ENCODE measurements around the gene ZFHX3.
A peak's percentile ranks its signal among the peaks of the same experiment; 100 is the strongest.

ZFHX3 gene

GRCh38 chr16:72938795-72939164 is 109.1 kb downstream of the ZFHX3 start:
- Histone ChIP-seq H3K4me1 (peaks cover 0 to 33% (median 17%) of the 10 kb centered on the region in 10 experiments; a peak in 12 of 20 replicates), H3K27ac (peak overlapping the region in 5 of 11 experiments; percentile 34 to 53 (median 48); a peak in 9 of 22 replicates), H3K4me3 (no peak overlapping the region), H3K9ac (no peak overlapping the region; a peak in 1 of 22 replicates), H4K20me1 (peaks cover 0 to 100% (median 0%) of the 10 kb centered on the region in 11 experiments; a peak in 6 of 22 replicates), H3K9me3 (replicated peaks in 1 of 11) (no peaks in the 10 kb centered on the region), H3K27me3 (no peaks in the 10 kb centered on the region), H3K36me3 (peaks cover 0 to 54% (median 0%) of the 10 kb centered on the region in 11 experiments; a peak in 4 of 22 replicates), H3K4me2 (peak overlapping the region in 5 of 11 experiments; percentile 40 to 75 (median 51); a peak in 10 of 22 replicates)
- TF ChIP-seq Cebpa-rat (IDR thresholded peaks at IDR 0.05), result no peak

- H3K9ac ChIP-seq, result no peak overlapping the region; a peak in 1 of 22 replicates
- H4K20me1 ChIP-seq, result peaks cover 0 to 99% (median 0%) of the 10 kb centered on the region in 11 experiments; a peak in 6 of 22 replicates
- H3K4me3 ChIP-seq, result no peak overlapping the region
- peak overlapping the region in 4 of 11 experiments; percentile 12 to 49 (median 40); a peak in 6 of 22 replicates for H3K27ac ChIP-seq
- no peaks in the 10 kb centered on the region for H3K27me3 ChIP-seq
- H3K4me2 ChIP-seq, result peak overlapping the region in 7 of 11 experiments; percentile 10 to 75 (median 45); a peak in 12 of 22 replicates
- TF ChIP-seq Cebpa-rat (IDR thresholded peaks at IDR 0.05), result no peak
- H3K9me3 ChIP-seq (replicated peaks in 1 of 11), result no peaks in the 10 kb centered on the region
- H3K4me1 ChIP-seq, result peaks cover 0 to 33% (median 17%) of the 10 kb centered on the region in 10 experiments; a peak in 12 of 20 replicates
- peaks cover 0 to 48% (median 0%) of the 10 kb centered on the region in 11 experiments; a peak in 4 of 22 replicates for H3K36me3 ChIP-seq
These were observed 109.8 kb downstream of the ZFHX3 start for GRCh38 chr16:72937916-72938794.

GRCh38 chr16:72937360-72937759 is 110.6 kb downstream of the ZFHX3 start:
- Histone ChIP-seq H3K9me3 (replicated peaks in 1 of 11) (no peaks in the 10 kb centered on the region), H3K36me3 (peaks cover 0 to 40% (median 0%) of the 10 kb centered on the region in 11 experiments; a peak in 4 of 22 replicates), H3K27me3 (no peaks in the 10 kb centered on the region), H3K4me3 (no peak overlapping the region), H3K4me1 (peaks cover 1 to 38% (median 18%) of the 10 kb centered on the region in 10 experiments; a peak in 14 of 20 replicates), H3K27ac (no peak overlapping the region), H3K9ac (no peak overlapping the region), H3K4me2 (peak overlapping the region in 7 of 11 experiments; percentile 10 to 75 (median 45); a peak in 9 of 22 replicates), H4K20me1 (peaks cover 0 to 99% (median 0%) of the 10 kb centered on the region in 11 experiments; a peak in 6 of 22 replicates)
- TF ChIP-seq Cebpa-rat (IDR thresholded peaks at IDR 0.05), result no peak

- Histone ChIP-seq H3K4me1 (peaks cover 11 to 48% (median 27%) of the 10 kb centered on the region in 10 experiments; a peak in 19 of 20 replicates), H4K20me1 (peaks cover 0 to 99% (median 0%) of the 10 kb centered on the region in 11 experiments; a peak in 6 of 22 replicates), H3K9ac (no peak overlapping the region), H3K4me3 (no peak overlapping the region), H3K27ac (no peak overlapping the region), H3K4me2 (no peak overlapping the region), H3K27me3 (no peaks in the 10 kb centered on the region), H3K36me3 (peaks cover 0 to 36% (median 0%) of the 10 kb centered on the region in 11 experiments; a peak in 4 of 22 replicates), H3K9me3 (replicated peaks in 1 of 11) (no peaks in the 10 kb centered on the region)
- TF ChIP-seq Cebpa-rat (IDR thresholded peaks at IDR 0.05), result no peak
These were observed 111.5 kb downstream of the ZFHX3 start for GRCh38 chr16:72936408-72936807.

GRCh38 chr16:72935896-72936295 is 112.0 kb downstream of the ZFHX3 start:
- Histone ChIP-seq H3K36me3 (peaks cover 0 to 36% (median 0%) of the 10 kb centered on the region in 11 experiments; a peak in 4 of 22 replicates), H4K20me1 (peaks cover 0 to 99% (median 0%) of the 10 kb centered on the region in 11 experiments; a peak in 6 of 22 replicates), H3K27ac (no peak overlapping the region)

GRCh38 chr16:72934636-72935403 is 113.1 kb downstream of the ZFHX3 start:
- H3K9me3 ChIP-seq (replicated peaks in 1 of 11), result no peaks in the 10 kb centered on the region
- H3K9ac ChIP-seq, result no peak overlapping the region
- H3K4me2 ChIP-seq, result no peak overlapping the region; a peak in 1 of 22 replicates
- peaks cover 0 to 35% (median 0%) of the 10 kb centered on the region in 11 experiments; a peak in 4 of 22 replicates for H3K36me3 ChIP-seq
- H3K27me3 ChIP-seq, result no peaks in the 10 kb centered on the region
- H3K27ac ChIP-seq, result no peak overlapping the region
- H3K4me1 ChIP-seq, result peaks cover 14 to 54% (median 31%) of the 10 kb centered on the region in 10 experiments; a peak in 19 of 20 replicates
- no peak overlapping the region for H3K4me3 ChIP-seq
- TF ChIP-seq Cebpa-rat (IDR thresholded peaks at IDR 0.05), result peak in 1 of 11 experiments; percentile 18; a peak in 1 of 22 replicates
- H4K20me1 ChIP-seq, result peaks cover 0 to 99% (median 0%) of the 10 kb centered on the region in 11 experiments; a peak in 6 of 22 replicates

More at GRCh38 chr16:72935896-72936295, 112.0 kb downstream of the ZFHX3 start:
- TF ChIP-seq Cebpa-rat (IDR thresholded peaks at IDR 0.05), result no peak
- no peaks in the 10 kb centered on the region for H3K9me3 ChIP-seq (replicated peaks in 1 of 11)
- no peak overlapping the region for H3K9ac ChIP-seq
- H3K4me1 ChIP-seq, result peaks cover 14 to 53% (median 31%) of the 10 kb centered on the region in 10 experiments; a peak in 19 of 20 replicates
- no peak overlapping the region for H3K4me2 ChIP-seq
- no peak overlapping the region for H3K4me3 ChIP-seq
- no peaks in the 10 kb centered on the region for H3K27me3 ChIP-seq

- Histone ChIP-seq H3K4me2 (peak overlapping the region in 1 of 11 experiments; percentile 53; a peak in 3 of 22 replicates), H3K4me1 (peaks cover 14 to 35% (median 20%) of the 10 kb centered on the region in 10 experiments; a peak in 19 of 20 replicates), H3K36me3 (peaks cover 0 to 32% (median 0%) of the 10 kb centered on the region in 11 experiments; a peak in 4 of 22 replicates), H4K20me1 (peaks cover 0 to 97% (median 0%) of the 10 kb centered on the region in 11 experiments; a peak in 6 of 22 replicates), H3K9ac (no peak overlapping the region), H3K27ac (peak overlapping the region in 2 of 11 experiments; percentile 59 to 71; a peak in 3 of 22 replicates), H3K9me3 (replicated peaks in 1 of 11) (no peaks in the 10 kb centered on the region), H3K27me3 (no peaks in the 10 kb centered on the region), H3K4me3 (no peak overlapping the region)
- TF ChIP-seq Cebpa-rat (IDR thresholded peaks at IDR 0.05), result no peak
These were observed 115.1 kb downstream of the ZFHX3 start for GRCh38 chr16:72932677-72933335.

Data from BLaER1 treated with 17β-estradiol and CSF1 and Interleukin-3, amounts not matched to agents 10 nM and 100 nM (cell line).